Activated naive CD4-positive, alpha-beta T cell treated with anti-CD3 and anti-CD28 coated beads, Interleukin-2, amount 10 ng/mL, durations not matched to agents 7 days and 5 days (primary cell): ENCODE measurements around the gene BTD.
"Not testable (repeated sequence)": the region's sequence is repeated elsewhere in the genome, so short reads cannot be mapped to it uniquely, and the experiment has no call there.

Experiments used
- CTCF ChIA-PET: fragments of 350-600 bp; sonication (Branson Sonifier 250); formaldehyde crosslinking; loops from one replicate; lab custom pipeline; 2021; ENCODE audit warnings: antibody characterized with exemption; lab: Charles Lee
- DNase-seq: peaks from one replicate; pipeline ENCODE4 v3.0.0-alpha.2; 2020
- H3K27ac Mint-ChIP-seq: one replicate; pipeline ENCODE4 v1.8.0; 2021; ENCODE audit warnings: mild to moderate bottlenecking, moderate library complexity, mixed read lengths
- H3K27me3 Mint-ChIP-seq: one replicate; pipeline ENCODE4 v1.8.0; 2021; ENCODE audit warnings: mild to moderate bottlenecking, mixed read lengths
- H3K36me3 Mint-ChIP-seq: one replicate; pipeline ENCODE4 v1.8.0; 2021; ENCODE audit warnings: mixed read lengths
- H3K4me1 Mint-ChIP-seq: one replicate; pipeline ENCODE4 v1.8.0; 2021; ENCODE audit warnings: mixed read lengths
- H3K4me3 Mint-ChIP-seq: one replicate; pipeline ENCODE4 v1.8.0; 2021; ENCODE audit warnings: mild to moderate bottlenecking, moderate library complexity, mixed read lengths
- H3K9me3 Mint-ChIP-seq: one replicate; pipeline ENCODE4 v1.8.0; 2021; ENCODE audit warnings: mixed read lengths

BTD gene

DNA sequence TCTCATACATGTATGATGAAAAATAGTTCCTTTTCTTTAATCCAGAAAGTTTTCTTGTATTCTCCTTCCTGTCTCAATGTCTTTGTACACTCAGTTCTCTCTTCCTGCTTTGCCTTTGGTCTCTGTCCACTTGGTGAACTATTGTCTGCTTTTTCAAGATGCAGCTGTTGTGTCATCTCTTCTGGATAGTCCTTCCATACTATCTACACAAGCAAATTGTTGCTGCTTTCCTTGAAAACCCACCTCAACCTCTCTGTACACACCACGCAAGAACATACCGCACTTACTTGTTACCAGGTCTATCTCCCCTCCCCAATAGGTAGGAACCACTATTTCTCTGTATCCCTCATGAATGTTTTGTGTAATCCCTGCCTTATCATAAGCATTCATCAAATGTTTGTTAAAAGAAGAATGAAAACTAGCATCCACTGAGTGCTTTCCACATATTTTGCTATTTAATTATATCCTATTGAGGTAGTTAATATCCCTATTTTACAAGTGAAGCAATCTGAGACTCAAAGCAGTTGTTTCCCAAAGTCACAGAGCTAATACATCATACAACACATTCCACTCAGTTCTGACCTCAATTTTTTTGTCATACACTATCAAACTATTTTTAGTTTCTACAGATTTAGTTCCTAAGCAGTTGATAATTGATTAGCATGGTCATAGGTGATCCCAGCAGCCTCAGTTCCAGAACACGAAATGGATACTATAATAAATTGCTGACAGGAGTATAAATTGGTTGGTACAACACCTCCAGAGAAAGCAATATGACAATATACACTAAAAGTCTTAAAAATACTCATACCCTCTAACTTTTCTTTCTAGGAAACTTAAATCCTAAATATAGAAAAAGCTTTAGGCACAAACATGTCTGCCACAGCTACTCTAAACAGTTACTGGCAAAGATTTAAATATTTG is 19.8 kb upstream of the BTD start:
- no peaks in the 10 kb centered on the region for H3K27me3 Mint-ChIP-seq
- H3K9me3 Mint-ChIP-seq: no peaks in the 10 kb centered on the region
- no peak overlapping the region for H3K4me3 Mint-ChIP-seq

DNA sequence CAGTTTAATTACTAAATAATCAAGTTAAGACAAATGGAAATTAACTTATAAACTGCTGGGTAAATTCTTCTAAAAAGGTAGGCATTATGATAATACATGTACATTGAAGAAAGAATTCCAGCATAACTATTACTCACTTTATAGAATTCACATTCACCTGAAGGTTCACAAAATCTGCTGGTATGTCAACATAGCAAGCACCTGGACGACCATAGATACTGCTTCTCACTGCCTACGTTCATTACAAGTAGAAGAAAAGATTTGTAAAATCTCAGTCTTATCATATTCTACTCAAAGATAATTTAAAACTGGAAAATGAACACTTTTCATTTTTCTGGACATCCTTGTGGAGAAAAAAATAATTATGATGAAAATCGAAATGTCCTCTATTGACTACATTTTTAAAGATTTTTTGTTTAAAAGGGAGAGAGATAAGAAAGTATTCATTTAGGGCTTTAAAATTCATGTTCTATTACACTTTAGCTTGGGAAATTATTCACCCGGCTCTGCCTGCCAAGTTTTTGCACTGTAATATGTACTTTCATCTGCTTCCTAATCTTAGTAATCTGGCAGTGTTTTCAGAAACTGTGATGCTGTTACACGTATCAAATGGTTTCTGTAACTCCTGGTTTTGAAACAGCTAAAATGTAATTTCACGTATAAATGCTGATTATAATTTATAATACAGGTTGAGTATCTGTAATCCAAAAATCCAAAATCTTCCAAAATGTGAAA is 16.3 kb upstream of the BTD start:
- Mint-ChIP-seq H3K27ac (no peak overlapping the region), H3K27me3 (no peaks in the 10 kb centered on the region), H3K36me3 (peaks cover 32% of the 10 kb centered on the region), H3K9me3 (no peaks in the 10 kb centered on the region), H3K4me1 (no peaks in the 10 kb centered on the region), H3K4me3 (no peak overlapping the region)
- CTCF ChIA-PET: no interaction called here
- no peak for DNase-seq

More for the DNA sequence above, 19.8 kb upstream of the BTD start:
- H3K27ac Mint-ChIP-seq: no peak overlapping the region
- no peaks in the 10 kb centered on the region for H3K4me1 Mint-ChIP-seq
- CTCF ChIA-PET: no interaction called here
- DNase-seq: no peak
- peaks cover 32% of the 10 kb centered on the region for H3K36me3 Mint-ChIP-seq

DNA sequence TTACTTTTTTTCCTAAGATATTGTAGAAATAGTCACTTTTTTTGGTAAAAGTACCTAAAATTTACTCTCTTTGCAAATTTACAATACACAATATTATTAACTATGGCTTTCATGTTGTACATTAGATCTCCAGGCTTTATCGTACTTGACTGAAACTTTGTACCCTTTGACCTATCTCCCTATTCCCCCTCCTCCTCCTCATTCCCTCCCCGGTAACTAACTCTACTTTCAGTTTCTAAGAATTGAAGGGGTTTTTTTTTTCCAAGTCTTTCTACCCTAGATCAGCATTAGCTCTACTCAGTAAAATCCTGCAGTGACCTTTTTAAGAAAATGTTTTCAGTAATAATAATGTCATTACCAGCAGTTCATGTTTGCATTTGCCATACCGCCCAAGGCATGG is 10.3 kb upstream of the BTD start:
- CTCF ChIA-PET: no interaction called here
- Mint-ChIP-seq H3K27me3 (no peaks in the 10 kb centered on the region), H3K4me3 (no peak overlapping the region), H3K36me3 (peaks cover 15% of the 10 kb centered on the region), H3K9me3 (no peaks in the 10 kb centered on the region), H3K27ac (no peak overlapping the region), H3K4me1 (peaks cover 4% of the 10 kb centered on the region)
- DNase-seq: no peak

DNA sequence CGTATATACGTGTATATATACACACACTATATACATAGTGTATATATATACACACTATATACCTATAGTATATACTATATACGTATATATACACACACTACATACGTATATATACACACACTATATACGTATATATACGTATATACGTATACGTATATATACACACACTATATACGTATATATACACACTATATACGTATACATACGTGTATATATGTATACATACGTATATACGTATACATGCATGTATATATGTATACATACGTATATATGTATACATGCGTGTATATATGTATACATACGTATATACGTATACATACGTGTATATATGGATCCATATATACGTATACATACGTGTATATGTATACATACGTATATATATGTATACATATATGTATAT is 9.6 kb upstream of the BTD start:
- CTCF ChIA-PET: no interaction called here
- Mint-ChIP-seq H3K27me3 (no peaks in the 10 kb centered on the region), H3K36me3 (peaks cover 12% of the 10 kb centered on the region), H3K27ac (no peak overlapping the region), H3K4me3 (no peak overlapping the region), H3K4me1 (peaks cover 4% of the 10 kb centered on the region), H3K9me3 (no peaks in the 10 kb centered on the region)
- no peak for DNase-seq

DNA sequence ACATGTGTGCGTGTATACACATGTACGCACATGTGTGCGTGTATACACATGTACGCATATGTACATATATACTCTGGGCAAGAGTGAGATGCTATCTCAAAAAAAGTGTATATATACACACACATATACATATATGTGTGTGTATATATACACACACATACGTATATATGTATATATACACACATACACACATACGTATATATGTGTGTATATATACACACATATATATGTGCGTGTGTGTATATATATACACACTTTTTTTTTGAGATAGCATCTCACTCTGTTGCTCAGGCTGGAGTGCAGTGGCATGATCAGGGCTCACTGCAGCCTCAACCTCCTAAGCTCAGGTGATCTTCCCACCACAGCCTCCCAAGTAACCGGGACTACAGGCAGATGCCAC is 8.6 kb upstream of the BTD start:
- Mint-ChIP-seq H3K4me3 (no peak overlapping the region), H3K36me3 (peaks cover 19% of the 10 kb centered on the region), H3K4me1 (peaks cover 4% of the 10 kb centered on the region), H3K9me3 (no peaks in the 10 kb centered on the region), H3K27me3 (no peaks in the 10 kb centered on the region), H3K27ac (no peak overlapping the region)
- CTCF ChIA-PET: no interaction called here
- no peak for DNase-seq

DNA sequence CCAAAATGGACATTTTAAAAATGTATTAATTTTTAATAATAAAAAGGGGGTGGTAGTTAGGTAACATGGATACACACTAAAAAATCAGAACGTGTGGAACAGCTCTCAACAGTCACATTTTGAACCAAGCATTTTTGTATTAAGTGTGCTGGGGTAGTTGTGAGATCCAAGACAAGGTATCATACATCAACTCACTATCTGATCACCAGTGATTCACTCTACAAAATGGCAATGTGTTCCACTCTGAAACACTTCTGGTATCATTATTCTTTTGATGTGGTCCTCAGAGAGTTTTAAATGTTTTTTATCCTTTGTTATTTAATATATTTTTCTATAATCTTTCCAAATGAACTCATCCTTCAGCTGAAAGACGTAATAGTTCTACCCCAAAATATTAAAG is 5.6 kb upstream of the BTD start:
- no peaks in the 10 kb centered on the region for H3K27me3 Mint-ChIP-seq
- H3K36me3 Mint-ChIP-seq: peaks cover 27% of the 10 kb centered on the region
- no peak for DNase-seq
- peaks cover 19% of the 10 kb centered on the region for H3K4me1 Mint-ChIP-seq
- H3K27ac Mint-ChIP-seq: no peak overlapping the region
- CTCF ChIA-PET: no interaction called here
- no peak overlapping the region for H3K4me3 Mint-ChIP-seq
- H3K9me3 Mint-ChIP-seq: no peaks in the 10 kb centered on the region

DNA sequence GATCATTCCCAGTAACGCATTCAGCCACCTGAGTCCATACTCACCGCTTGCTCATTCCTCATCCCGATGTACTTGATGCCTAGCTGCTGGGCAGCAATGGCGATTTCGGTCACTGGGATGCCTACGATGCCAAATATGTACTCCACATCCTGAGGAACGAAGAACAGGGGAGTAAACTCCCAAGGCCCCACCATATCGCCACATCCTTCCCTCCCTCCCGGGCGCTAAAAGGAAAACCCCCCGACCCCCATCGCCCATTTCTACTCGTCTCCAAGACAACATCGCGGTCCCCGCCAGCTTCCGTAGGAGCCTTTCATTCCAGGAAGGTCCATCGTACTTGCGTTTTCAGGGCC is 523 bp upstream of the BTD start:
- Mint-ChIP-seq H3K27me3 (no peaks in the 10 kb centered on the region), H3K4me1 (peaks cover 33% of the 10 kb centered on the region), H3K36me3 (peaks cover 42% of the 10 kb centered on the region), H3K4me3 (peak overlapping the region; percentile 99), H3K9me3 (peaks cover 4% of the 10 kb centered on the region), H3K27ac (peak overlapping the region; percentile 98)
- CTCF ChIA-PET: interaction anchor here (0.9 to 1.1 kb wide), 2 partner anchors 13 to 46 kb away, joined by 3 read pairs; no protein-coding TSS in a partner anchor
- DNase-seq: no peak

DNA sequence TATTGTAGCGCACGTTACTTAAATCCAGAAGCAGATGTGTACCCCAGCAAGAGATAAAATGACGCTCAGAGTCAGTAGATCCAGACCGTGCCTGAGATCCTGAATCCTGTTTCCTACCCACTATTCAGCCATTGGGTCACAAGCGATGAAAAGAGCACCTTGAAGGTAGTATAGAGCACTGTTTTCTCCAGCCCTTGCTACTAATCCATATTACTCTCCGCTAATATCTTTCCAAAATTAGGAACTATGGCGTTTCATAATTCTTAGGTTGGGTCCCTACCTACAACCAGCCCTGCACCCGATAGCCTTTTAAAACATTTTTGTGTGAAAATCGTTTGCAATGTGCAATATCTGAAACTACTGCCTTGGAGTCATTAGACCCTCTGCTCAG is 596 bp downstream of the BTD start:
- CTCF ChIA-PET: interaction anchor here (0.9 kb wide), 1 partner anchor 25 kb away, joined by 3 read pairs; no protein-coding TSS in a partner anchor
- Mint-ChIP-seq H3K9me3 (peaks cover 4% of the 10 kb centered on the region), H3K27me3 (no peaks in the 10 kb centered on the region), H3K4me3 (peak overlapping the region; percentile 99), H3K27ac (peak overlapping the region; percentile 98), H3K4me1 (peaks cover 33% of the 10 kb centered on the region), H3K36me3 (peaks cover 40% of the 10 kb centered on the region)
- no peak for DNase-seq

DNA sequence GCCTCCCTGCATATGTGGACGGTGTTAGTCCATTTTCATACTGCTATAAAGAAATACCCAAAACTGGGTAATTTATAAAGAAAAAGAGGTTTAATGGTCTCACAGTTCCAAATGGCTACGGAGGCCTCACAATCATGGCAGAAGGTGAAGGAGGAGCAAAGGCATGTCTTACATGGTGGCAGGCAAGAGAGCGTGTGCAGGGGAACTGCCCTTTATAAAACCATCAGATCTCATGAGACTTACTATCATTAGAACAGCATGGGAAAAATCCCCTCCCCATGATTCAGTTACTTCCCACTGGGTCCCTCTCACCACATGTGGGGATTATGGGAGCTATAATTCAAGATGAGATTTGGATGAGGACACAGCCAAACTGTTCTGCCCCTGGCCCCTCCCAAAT is 1.3 kb downstream of the BTD start:
- H3K27ac Mint-ChIP-seq: peak overlapping the region; percentile 98
- DNase-seq, H3K9me3 Mint-ChIP-seq, CTCF ChIA-PET, H3K27me3 Mint-ChIP-seq: not testable (repeated sequence)
- peaks cover 35% of the 10 kb centered on the region for H3K36me3 Mint-ChIP-seq
- peak overlapping the region; percentile 99 for H3K4me3 Mint-ChIP-seq
- peaks cover 33% of the 10 kb centered on the region for H3K4me1 Mint-ChIP-seq

DNA sequence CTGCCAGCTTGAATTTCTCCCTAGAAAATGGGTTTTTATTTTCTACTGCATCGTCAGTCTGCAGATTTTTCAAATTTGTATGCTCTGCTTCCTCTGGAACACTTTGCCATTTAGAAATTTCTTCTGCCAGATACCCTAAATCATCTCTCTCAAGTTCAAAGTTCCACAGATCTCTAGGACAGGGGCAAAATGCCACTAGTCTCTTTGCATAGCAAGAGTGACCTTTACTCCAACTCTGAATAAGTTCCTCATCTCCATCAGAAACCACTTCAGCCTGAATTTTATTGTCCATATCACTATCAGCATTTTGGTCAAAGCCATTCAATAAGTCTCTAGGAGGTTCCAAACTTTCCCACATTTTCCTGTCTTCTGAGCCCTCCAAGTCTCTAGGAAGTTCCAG is 3.0 kb downstream of the BTD start:
- CTCF ChIA-PET, DNase-seq, H3K27me3 Mint-ChIP-seq, H3K4me3 Mint-ChIP-seq, H3K9me3 Mint-ChIP-seq, H3K27ac Mint-ChIP-seq: not testable (repeated sequence)
- Mint-ChIP-seq H3K36me3 (peaks cover 21% of the 10 kb centered on the region), H3K4me1 (peaks cover 29% of the 10 kb centered on the region)

DNA sequence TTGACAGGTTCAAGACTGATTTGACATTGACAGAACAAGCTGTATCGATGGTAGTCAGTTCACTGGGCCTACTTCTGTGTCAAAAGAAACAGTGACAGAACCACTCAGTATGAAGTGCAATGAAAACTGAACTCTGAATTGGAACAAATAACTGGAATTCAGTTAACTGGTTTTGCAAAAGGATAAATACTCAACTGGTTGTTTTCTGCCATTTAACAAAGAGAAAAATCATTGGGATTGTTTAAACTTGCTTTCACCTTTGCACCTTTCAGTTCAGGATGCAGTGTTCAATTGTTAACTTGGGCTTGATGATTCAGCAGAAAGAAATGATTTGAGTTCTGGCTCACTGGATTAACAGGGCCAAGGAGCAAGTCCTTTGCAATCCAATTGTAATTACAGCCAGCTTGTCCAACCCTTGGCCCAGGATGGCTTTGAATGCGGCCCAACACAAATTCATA is 4.9 kb downstream of the BTD start:
- no peaks in the 10 kb centered on the region for H3K27me3 Mint-ChIP-seq
- H3K27ac Mint-ChIP-seq: no peak overlapping the region
- CTCF ChIA-PET: no interaction called here
- peaks cover 13% of the 10 kb centered on the region for H3K4me1 Mint-ChIP-seq
- peaks cover 14% of the 10 kb centered on the region for H3K36me3 Mint-ChIP-seq
- H3K4me3 Mint-ChIP-seq: no peak overlapping the region
- H3K9me3 Mint-ChIP-seq: peaks cover 4% of the 10 kb centered on the region
- no peak for DNase-seq

DNA sequence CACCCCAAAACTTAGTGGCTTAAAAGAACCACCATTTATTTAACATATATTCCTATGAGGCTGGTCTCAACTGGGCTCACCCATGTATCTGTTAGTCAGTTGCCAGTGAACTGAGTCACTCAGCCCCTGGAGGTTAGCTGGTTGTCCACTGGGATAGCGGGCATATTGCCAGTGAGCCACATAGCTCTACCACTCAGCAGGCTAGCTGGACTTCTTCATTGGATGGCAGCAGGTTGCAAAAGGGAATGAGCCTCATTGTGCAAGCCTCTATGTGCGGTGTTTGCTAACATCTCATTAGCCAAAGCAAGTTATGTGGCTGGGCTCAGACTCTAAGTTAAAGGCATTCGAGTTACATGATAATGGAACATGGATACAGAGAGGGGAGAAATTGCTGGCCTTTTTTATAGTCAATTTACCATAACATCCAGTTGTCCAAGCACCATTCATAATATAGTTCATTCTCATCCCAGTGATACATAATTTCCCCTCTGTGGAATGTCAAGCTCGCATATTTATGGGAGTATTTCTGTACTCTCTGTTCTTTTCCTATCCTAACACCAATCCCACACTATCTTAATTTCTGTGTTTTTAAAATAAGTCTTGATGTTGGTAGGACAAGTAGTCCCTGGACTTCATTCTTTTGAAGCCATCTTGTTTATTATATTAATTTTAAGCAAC is 8.7 kb downstream of the BTD start:
- H3K27me3 Mint-ChIP-seq: peaks cover 5% of the 10 kb centered on the region
- H3K36me3 Mint-ChIP-seq: no peaks in the 10 kb centered on the region
- no peak overlapping the region for H3K4me3 Mint-ChIP-seq
- DNase-seq: no peak
- H3K27ac Mint-ChIP-seq: no peak overlapping the region
- CTCF ChIA-PET: no interaction called here
- H3K4me1 Mint-ChIP-seq: no peaks in the 10 kb centered on the region
- no peaks in the 10 kb centered on the region for H3K9me3 Mint-ChIP-seq

DNA sequence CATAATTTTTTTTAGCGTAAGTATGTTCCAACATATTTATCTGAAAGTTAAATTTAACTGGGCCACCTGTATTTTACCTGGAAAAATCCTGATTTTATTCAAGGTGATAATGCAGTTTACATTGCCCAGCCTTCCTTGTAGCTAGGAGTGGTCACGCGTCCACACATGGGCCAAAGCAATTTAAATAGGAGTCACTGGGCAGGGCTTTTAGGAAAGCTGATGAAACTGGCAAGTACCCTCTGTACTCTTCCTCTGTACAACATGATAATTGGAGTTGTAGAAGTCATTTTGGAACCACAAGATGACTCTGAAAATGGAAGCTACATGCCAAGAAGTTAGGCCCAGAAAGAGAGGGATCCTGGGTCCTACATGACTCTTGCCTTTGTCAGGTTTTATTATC is 9.5 kb downstream of the BTD start:
- H3K36me3 Mint-ChIP-seq: no peaks in the 10 kb centered on the region
- H3K27ac Mint-ChIP-seq: no peak overlapping the region
- H3K4me1 Mint-ChIP-seq: no peaks in the 10 kb centered on the region
- no peak overlapping the region for H3K4me3 Mint-ChIP-seq
- peaks cover 5% of the 10 kb centered on the region for H3K27me3 Mint-ChIP-seq
- DNase-seq: no peak
- CTCF ChIA-PET: no interaction called here
- H3K9me3 Mint-ChIP-seq: no peaks in the 10 kb centered on the region

DNA sequence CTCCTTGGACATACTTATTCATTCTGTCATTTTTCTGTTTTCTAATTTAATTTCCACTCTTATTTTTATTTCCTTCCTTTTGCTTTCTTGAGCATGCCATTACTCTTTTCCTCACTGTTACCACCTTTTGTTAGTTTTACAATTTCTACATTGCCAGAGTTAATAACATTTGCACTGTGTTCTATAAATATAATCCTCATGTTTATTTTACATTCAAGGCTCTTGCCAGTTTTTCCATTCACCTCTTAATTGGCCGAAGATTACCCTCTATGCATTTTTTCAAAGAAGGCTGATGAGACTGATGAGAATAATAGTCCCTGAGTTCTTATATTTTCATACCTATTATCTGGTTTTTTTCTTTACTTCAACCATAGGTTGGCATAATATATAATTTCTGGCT is 10.5 kb downstream of the BTD start:
- H3K4me1 Mint-ChIP-seq: no peaks in the 10 kb centered on the region
- no peaks in the 10 kb centered on the region for H3K9me3 Mint-ChIP-seq
- no peak for DNase-seq
- CTCF ChIA-PET: interaction anchor here (0.7 kb wide), 2 partner anchors 75 to 686 kb away, joined by 3 read pairs; no protein-coding TSS in a partner anchor
- H3K4me3 Mint-ChIP-seq: no peak overlapping the region
- H3K36me3 Mint-ChIP-seq: no peaks in the 10 kb centered on the region
- H3K27ac Mint-ChIP-seq: no peak overlapping the region
- peaks cover 5% of the 10 kb centered on the region for H3K27me3 Mint-ChIP-seq
